GM19468 (cell line): ENCODE measurements around the gene LCE1C.

ENCODE experiments used
- ATAC-seq: cut with Tn5 transposase; IDR thresholded peaks from one replicate; pipeline ENCODE4 v1.9.1; 2021; ENCODE audit warnings: mild to moderate bottlenecking, moderate library complexity, moderate number of reproducible peaks; ENCODE audit not compliant: unreplicated experiment; ENCODE audit errors: extremely low read depth

Gene LCE1C

GRCh38 chr1:152761609-152762213 lies 44.7 kb downstream of the LCE1C start:
- no peak for ATAC-seq

DNA sequence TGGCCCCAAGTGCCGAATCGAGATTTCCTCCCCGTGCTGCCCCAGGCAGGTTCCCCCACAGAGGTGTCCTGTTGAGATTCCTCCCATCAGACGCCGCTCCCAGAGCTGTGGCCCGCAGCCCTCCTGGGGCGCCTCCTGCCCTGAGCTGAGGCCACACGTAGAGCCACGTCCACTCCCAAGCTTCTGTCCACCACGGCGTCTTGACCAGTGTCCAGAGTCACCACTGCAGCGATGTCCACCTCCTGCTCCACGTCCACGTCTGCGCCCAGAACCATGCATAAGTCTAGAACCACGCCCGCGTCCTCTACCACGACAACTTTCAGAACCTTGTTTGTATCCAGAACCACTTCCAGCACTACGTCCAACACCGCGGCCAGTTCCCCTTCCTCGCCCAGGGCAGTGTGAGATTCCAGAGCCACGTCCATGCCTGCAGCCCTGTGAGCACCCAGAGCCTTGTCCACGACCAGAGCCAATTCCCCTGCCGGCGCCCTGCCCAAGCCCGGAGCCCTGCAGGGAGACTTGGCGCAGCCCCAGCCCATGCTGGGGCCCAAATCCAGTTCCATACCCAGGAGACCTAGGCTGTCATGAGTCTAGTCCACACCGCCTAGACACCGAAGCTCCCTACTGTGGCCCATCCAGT lies 45.8 kb downstream of the LCE1C start:
- ATAC-seq = no peak

DNA sequence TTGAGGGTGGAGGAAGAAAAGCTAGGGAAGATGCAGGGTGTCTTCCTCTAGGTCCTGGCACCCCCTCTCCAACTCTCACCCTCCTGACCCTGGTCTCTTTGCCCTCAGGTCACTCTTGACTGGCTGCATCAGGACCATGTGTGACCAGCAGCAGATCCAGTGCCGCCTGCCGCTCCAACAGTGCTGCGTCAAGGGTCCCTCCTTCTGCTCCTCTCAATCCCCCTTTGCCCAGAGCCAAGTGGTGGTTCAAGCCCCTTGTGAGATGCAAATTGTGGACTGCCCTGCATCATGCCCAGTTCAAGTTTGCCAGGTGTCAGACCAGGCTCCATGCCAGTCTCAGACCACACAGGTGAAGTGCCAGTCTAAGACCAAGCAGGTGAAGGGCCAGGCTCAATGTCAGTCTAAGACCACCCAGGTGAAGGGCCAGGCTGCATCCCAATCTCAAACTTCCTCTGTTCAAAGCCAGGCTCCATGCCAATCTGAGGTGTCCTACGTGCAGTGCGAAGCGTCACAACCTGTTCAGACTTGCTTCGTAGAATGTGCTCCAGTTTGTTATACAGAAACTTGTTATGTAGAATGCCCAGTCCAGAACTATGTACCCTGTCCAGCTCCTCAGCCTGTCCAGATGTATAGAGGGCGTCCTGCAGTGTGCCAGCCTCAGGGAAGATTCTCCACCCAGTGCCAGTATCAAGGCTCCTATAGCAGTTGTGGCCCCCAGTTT lies 46.8 kb downstream of the LCE1C start:
- no peak for ATAC-seq

DNA sequence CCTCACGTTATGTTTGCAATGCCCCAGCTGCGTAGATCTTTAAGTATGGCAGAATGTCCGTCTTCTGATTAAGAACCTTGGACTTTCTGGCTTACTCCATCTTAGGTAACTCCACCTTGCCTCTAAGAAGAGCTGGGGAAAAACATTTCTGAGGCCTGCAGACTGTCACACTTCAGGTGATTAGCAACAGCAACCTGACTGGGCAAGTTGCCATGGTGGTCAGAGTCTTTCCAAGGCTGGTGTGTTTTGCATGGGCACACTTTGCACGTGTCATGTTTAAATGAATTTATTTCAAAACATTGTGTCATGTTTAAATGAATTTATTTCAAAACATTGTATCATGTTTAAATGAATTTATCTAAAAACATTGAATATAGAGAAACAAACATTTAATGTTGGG lies 47.8 kb downstream of the LCE1C start:
- ATAC-seq = no peak

DNA sequence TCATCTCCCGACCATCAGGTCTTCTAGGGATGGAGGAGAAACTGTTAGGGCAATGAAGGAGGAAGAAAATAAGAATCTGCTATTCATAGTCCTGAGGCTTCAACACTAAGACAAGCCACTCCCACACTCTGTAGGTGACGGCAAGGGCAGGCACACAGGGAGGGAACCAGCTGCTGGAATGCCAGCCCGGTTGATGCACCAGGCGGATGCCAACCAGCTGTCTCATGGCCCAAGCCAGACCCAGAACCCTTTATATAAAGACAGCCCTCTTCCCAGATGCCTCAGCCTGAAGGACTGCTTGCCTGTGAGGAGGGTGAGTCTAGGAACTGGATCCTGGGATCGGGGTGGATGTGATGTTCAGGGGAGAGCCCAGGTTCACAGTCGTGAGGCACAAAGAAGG lies 48.7 kb downstream of the LCE1C start, which contains the start of gene KPRP:
KPRP (plus strand) TSS at position 279 of the 400 bp plus-strand sequence. CDS start 1,564 bp downstream, outside the sequence.
- ATAC-seq = no peak

DNA sequence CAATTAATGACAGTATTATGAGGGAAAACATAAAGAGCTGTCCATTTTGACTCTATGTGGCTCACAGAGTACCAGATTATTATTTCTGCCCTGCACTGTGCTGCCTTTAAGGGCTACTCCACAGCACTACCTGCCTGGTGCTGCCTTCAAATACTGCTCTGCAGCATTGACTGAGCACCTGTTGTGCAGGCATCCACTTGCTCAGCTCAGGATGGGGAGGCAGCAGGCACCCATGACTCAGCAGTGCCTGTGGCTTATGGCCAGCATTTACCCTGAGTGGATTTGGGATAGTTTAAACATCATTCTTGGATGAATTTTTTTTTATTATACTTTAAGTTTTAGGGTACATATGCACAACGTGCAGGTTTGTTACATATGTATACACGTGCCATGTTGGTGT lies 49.6 kb downstream of the LCE1C start:
- no peak for ATAC-seq
